Measurements from ENCODE around the gene CCDC27. TPM values are rescaled to one million over a fixed set of nuclear protein-coding genes. Genes with fewer than 3 reads are reported as not detected.

The CCDC27 gene
- total RNA-seq, 3 donors from 2014 or later: not detected

DNA sequence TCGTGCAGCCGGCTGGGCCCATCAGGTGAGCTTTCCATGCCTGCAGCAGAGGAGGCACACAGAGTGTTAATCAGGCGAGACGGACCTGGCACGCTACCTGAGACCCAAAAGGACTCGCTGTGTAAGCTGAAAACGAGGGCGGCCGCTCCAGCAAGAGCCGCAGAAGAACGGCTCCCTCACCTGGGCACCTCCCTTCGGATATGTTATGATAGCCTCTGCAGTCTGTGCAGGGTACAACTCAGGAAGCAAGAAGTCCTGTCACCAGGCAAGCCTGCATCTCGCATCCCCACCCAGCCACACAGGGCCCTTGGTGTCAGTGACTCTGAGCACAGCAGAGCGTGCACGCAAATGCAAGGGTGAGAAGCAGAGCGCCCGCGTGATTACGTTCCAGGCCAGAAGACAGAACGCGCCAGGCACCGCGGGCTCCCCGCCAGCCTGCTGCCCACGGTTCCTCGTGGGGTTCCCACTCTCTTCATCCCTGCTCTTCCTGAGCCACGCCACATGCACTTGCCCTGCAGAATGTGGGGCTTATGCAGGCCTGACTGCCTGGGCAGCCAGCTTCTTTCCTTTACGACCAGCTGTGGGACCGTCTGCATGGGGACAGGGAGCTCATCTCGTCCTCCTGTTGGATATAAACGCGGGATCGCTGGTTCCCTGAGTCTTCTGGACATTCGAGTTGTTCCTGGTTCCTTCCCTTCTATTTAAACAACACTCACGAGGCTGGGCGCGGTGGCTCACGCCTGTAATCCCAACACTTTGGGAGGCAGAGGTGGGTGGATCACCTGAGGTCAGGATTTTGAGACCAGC, 64.3 kb downstream of the CCDC27 start:
- TF ChIP-seq, protein P1, sequence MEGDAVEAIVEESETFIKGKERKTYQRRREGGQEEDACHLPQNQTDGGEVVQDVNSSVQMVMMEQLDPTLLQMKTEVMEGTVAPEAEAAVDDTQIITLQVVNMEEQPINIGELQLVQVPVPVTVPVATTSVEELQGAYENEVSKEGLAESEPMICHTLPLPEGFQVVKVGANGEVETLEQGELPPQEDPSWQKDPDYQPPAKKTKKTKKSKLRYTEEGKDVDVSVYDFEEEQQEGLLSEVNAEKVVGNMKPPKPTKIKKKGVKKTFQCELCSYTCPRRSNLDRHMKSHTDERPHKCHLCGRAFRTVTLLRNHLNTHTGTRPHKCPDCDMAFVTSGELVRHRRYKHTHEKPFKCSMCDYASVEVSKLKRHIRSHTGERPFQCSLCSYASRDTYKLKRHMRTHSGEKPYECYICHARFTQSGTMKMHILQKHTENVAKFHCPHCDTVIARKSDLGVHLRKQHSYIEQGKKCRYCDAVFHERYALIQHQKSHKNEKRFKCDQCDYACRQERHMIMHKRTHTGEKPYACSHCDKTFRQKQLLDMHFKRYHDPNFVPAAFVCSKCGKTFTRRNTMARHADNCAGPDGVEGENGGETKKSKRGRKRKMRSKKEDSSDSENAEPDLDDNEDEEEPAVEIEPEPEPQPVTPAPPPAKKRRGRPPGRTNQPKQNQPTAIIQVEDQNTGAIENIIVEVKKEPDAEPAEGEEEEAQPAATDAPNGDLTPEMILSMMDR (IDR thresholded peaks at IDR 0.05): no peak
- H3K36me3 ChIP-seq (ENCODE audit: low read depth): no peaks in the 10 kb centered on the region
- intact Hi-C loops (cut with DNase I, micrococcal nuclease): no loop called here
- H3K4me1 ChIP-seq (ENCODE audit: low read depth): no peaks in the 10 kb centered on the region
- no peak for ATAC-seq
- no peaks in the 10 kb centered on the region for H3K9me3 ChIP-seq
- DNase-seq: no peak
- no peak overlapping the region for H3K4me3 ChIP-seq

DNA sequence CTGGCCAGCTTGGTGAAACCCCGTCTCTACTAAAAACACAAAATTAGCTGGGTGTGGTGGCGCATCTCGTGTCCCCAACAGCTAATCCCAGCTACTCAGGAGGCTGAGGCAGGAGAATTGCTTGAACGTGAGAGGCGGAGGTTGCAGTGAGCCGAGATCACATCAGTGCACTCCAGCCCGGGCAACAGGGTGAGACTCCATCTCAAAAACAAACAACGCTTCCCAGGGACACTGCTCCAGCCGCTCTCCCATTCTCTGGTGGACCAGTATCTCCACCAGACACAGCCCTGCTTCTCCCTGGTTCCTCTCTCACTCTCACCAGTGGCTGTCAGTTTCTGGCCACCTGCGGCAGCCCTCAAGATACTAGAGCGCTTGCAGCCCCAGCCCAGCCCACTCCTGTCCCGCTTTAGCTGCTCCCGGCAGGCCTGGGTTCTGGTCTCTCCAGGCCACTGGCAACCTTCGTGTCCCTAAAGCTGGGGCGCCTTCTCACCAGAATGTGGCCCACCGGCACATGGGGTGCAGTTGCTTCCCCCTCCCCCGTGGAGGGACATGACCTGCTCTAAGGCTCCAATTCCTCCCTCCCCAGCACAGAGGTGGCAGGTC, 65.0 kb downstream of the CCDC27 start:
- ATAC-seq (no peak), DNase-seq (no peak)
- TF ChIP-seq, protein P1 (IDR thresholded peaks at IDR 0.05): no peak
- H3K36me3 ChIP-seq (ENCODE audit: low read depth): no peaks in the 10 kb centered on the region
- intact Hi-C loops (cut with DNase I, micrococcal nuclease): no loop called here
- no peak overlapping the region for H3K4me3 ChIP-seq
- no peaks in the 10 kb centered on the region for H3K9me3 ChIP-seq
- no peaks in the 10 kb centered on the region for H3K4me1 ChIP-seq (ENCODE audit: low read depth)

DNA sequence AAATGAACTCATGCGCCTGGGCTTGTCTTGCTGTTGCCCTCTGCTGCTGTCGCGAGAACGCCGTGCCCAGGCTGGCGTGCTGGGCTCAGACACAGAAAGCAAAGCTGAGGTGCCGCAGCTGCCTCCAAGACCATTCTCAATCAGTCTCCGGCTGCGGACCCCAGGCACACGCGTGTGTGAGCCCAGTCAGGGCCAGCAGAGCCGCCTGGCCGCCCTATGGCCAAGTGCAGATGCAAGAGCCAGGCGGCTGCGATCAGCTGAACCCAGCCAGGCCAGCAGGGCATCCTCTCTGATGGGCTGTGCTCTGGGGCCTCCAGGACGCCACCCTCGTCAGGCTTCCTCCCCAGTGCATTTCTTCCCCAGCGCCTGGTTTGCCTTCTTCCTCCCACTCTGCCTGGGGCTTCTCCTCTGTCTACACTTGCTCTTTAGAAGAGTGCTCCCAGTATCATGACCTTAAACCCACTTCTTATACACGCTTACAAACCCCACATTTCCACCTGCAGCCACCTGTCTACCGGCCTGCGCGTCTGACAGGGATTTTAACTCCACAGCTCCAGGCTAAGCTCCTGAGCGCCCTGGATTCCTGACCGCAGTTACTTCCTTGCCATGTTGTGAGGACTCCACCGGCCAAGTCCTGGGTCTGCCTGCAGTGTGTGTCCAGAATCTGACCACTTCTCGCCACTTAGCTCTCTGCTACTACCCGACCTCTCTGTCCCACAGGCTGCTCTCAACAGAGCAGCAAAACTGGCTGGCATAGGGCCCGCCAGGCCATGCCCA, 65.8 kb downstream of the CCDC27 start:
- no peaks in the 10 kb centered on the region for H3K36me3 ChIP-seq (ENCODE audit: low read depth)
- intact Hi-C loops (cut with DNase I, micrococcal nuclease): no loop called here
- TF ChIP-seq, protein P1 (IDR thresholded peaks at IDR 0.05): no peak
- H3K9me3 ChIP-seq: no peaks in the 10 kb centered on the region
- H3K4me1 ChIP-seq (ENCODE audit: low read depth): no peaks in the 10 kb centered on the region
- no peak overlapping the region for H3K4me3 ChIP-seq
- ATAC-seq: peak; percentile 8
- DNase-seq: no peak

GRCh38 chr1:3819771-3820200, 67.5 kb downstream of the CCDC27 start:
- no peaks in the 10 kb centered on the region for H3K36me3 ChIP-seq (ENCODE audit: low read depth)
- no peaks in the 10 kb centered on the region for H3K4me1 ChIP-seq (ENCODE audit: low read depth)
- no peak for ATAC-seq
- no peak for DNase-seq
- H3K4me3 ChIP-seq: no peak overlapping the region
- no peaks in the 10 kb centered on the region for H3K9me3 ChIP-seq
- intact Hi-C loops (cut with DNase I, micrococcal nuclease): no loop called here
- TF ChIP-seq, protein P1 (IDR thresholded peaks at IDR 0.05): no peak

DNA sequence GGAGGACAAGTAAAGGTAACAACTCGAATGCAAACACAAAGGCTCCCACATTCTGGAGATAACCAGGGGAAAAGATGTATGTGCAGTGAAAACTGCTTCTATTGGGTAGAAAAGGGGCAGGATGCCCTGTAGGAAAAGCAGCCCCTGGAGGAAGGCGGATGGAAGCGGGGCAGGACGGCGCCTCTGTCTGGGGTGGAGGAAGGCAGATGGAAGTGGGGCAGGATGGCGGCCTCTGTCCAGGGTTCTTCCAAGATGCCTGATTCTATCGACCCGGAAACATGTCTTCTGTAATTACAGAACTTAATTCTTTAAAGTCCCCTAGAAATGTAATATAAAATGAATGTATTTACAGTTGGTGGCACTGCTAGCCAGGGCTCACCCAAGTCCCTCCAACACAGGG, 68.1 kb downstream of the CCDC27 start:
- TF ChIP-seq, protein P1 (IDR thresholded peaks at IDR 0.05): no peak
- no peak overlapping the region for H3K4me3 ChIP-seq
- intact Hi-C loops (cut with DNase I, micrococcal nuclease): no loop called here
- no peaks in the 10 kb centered on the region for H3K9me3 ChIP-seq
- ATAC-seq (no peak), DNase-seq (no peak)
- no peaks in the 10 kb centered on the region for H3K4me1 ChIP-seq (ENCODE audit: low read depth)
- no peaks in the 10 kb centered on the region for H3K36me3 ChIP-seq (ENCODE audit: low read depth)
